NB4 (cell line): ENCODE results near the gene RMND5A.

ENCODE experiments used
- CTCF ChIP-seq: IDR thresholded peaks from one replicate; pipeline ENCODE4 v1.5.1; 2012; ENCODE audit warnings: low read depth, low read length
- POLR2A ChIP-seq: IDR thresholded peaks from 2 replicates; pipeline ENCODE4 v1.6.1; 2011; ENCODE audit warnings: mild to moderate bottlenecking; ENCODE audit not compliant: insufficient read length; ENCODE audit errors: extremely low read depth

- TF ChIP-seq POLR2A (no peak), CTCF (no peak)
These were observed 33.2 kb upstream of the RMND5A start for GRCh38 chr2:86686905-86687304.
